Inferior parietal cortex (tissue), 1 donor: ENCODE measurements around the gene DYNC2I2.
"Not testable (repeated sequence)": the region's sequence is repeated elsewhere in the genome, so short reads cannot be mapped to it uniquely, and the experiment has no call there.

Experiments used
- DNase-seq: peaks from one replicate; pipeline ENCODE4 v3.0.0-alpha.2; 2016; ENCODE audit errors: extremely low spot score

DYNC2I2 gene

GRCh38 chr9:128685636-128686489 is 29.2 kb upstream of the DYNC2I2 start:
- no peak for DNase-seq

- no peak for DNase-seq
Observed at GRCh38 chr9:128684325-128685199, 27.9 kb upstream of the DYNC2I2 start.

GRCh38 chr9:128684065-128684324 is 27.3 kb upstream of the DYNC2I2 start:
- no peak for DNase-seq

- no peak for DNase-seq
Observed at GRCh38 chr9:128683340-128684064, 26.9 kb upstream of the DYNC2I2 start.

GRCh38 chr9:128677794-128678193 is 21.1 kb upstream of the DYNC2I2 start:
- no peak for DNase-seq

- no peak for DNase-seq
Observed at GRCh38 chr9:128675382-128675781, 18.7 kb upstream of the DYNC2I2 start.

- DNase-seq: no peak
Observed at GRCh38 chr9:128669786-128670185, 13.1 kb upstream of the DYNC2I2 start.

- DNase-seq: not testable (repeated sequence)
Observed at GRCh38 chr9:128666481-128666941, 9.9 kb upstream of the DYNC2I2 start.

- no peak for DNase-seq
Observed at GRCh38 chr9:128657796-128658195, 1.1 kb upstream of the DYNC2I2 start.

GRCh38 chr9:128657344-128657704 is 677 bp upstream of the DYNC2I2 start:
- DNase-seq: no peak

- no peak for DNase-seq
Observed at GRCh38 chr9:128654481-128654880, 2.2 kb downstream of the DYNC2I2 start.

GRCh38 chr9:128653908-128654307 is 2.7 kb downstream of the DYNC2I2 start:
- no peak for DNase-seq

GRCh38 chr9:128651798-128652197 is 4.8 kb downstream of the DYNC2I2 start:
- DNase-seq: no peak

GRCh38 chr9:128648206-128648605 is 8.4 kb downstream of the DYNC2I2 start:
- not testable (repeated sequence) for DNase-seq

GRCh38 chr9:128643519-128644300 is 12.9 kb downstream of the DYNC2I2 start:
- no peak for DNase-seq

GRCh38 chr9:128642675-128643245 is 13.9 kb downstream of the DYNC2I2 start:
- no peak for DNase-seq

- no peak for DNase-seq
Observed at GRCh38 chr9:128640603-128641002, 16.0 kb downstream of the DYNC2I2 start.

GRCh38 chr9:128638580-128638979 is 18.1 kb downstream of the DYNC2I2 start:
- DNase-seq: no peak

GRCh38 chr9:128637656-128638055 is 19.0 kb downstream of the DYNC2I2 start:
- no peak for DNase-seq

GRCh38 chr9:128636556-128637530 is 19.8 kb downstream of the DYNC2I2 start:
- no peak for DNase-seq
